CD4-positive, alpha-beta T cell treated with Interleukin-12 subunit alpha and Interleukin-12 subunit beta, for 1 hour (primary cell): ENCODE data around the gene RRP7A.
"Not testable (repeated sequence)": the region's sequence is repeated elsewhere in the genome, so short reads cannot be mapped to it uniquely, and the experiment has no call there.

ENCODE experiments used
- DNase-seq: peaks from one replicate; pipeline ENCODE4 v3.0.0-alpha.2; 2020

The RRP7A gene

GRCh38 chr22:42493393-42493792, 26.2 kb downstream of the RRP7A start:
- DNase-seq = no peak

DNA sequence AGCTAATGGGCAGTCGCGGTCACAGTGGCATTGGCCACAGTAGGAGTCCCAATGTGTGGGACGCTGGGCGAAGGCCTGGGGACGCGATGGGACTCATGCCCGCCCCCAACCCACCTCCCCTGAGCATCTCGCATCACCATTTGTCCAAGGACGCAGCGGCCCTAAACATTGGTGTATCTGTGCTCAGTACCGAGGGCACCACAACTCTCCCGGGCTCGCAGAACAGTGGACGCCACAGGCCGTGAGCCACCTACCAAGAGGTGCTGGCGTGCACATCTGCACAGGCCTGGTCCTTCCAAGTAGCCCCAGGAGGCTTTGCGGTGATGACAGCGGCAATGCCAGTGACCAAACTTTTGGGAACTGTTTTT, 27.3 kb downstream of the RRP7A start:
- DNase-seq = no peak

DNA sequence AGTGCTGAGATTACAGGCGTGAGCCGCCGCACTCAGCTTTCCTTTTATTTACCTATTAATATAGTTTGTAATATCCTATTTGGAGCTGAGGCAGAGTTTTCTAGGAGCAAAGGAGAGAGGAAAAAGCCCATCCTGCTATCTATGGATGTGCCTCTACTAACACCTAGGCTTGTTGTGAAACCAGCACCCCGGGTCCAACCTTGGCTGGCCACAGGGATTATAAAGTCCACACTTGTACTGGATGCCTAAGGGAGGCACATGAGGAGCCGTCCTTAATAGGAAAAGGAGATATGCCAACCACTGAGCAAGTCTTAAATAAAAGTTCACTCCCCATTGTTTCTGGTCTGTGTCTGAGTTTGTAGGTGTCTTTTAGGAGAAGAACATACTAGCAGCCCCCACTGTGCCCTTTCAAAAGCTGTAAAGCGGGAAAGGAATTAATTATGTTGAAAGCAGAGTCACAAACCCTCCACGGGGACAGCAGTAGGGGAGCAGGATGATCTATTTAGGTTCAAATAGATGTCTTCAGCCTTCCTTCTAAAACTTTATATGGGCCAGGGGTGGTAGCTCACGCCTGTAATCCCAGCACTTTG, 29.3 kb downstream of the RRP7A start:
- DNase-seq = no peak

DNA sequence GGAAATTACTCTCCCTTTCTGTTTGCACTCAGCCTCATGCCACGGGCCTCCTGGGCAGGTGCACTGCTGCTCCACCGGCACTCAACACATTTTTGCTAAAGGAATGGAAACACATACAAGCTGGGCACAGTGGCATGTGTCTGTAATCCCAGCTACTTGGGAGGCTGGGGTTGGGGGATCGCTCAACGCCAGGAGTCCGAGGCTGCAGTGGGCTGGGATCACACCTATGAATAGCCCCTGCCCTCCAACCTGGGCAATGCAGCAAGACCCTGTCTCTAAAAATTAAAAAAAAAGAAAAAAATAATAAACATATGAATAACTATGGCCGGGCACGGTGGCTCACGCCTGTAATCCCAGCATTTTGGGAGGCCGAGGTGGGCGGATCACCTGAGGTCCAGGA, 30.6 kb downstream of the RRP7A start:
- no peak for DNase-seq

DNA sequence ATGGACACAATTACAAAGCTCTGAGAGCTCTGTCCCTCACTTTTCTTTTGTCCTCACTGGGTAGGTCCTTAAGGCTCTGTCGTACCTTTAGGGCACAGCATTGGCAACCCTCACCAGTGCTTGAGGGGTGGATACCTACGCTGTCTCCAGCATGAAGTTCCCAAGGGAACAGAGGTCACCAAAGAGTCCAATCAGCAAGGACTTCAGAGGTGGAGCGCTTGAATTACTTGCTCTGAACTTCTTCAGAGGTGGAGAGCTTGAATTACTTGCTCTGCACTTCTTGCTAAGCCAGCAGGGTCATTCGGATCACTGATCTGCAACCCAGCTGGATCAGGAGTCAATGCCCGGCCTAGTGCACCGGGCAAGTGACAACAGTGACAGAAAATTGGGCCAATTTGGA, 35.1 kb downstream of the RRP7A start:
- DNase-seq = no peak

DNA sequence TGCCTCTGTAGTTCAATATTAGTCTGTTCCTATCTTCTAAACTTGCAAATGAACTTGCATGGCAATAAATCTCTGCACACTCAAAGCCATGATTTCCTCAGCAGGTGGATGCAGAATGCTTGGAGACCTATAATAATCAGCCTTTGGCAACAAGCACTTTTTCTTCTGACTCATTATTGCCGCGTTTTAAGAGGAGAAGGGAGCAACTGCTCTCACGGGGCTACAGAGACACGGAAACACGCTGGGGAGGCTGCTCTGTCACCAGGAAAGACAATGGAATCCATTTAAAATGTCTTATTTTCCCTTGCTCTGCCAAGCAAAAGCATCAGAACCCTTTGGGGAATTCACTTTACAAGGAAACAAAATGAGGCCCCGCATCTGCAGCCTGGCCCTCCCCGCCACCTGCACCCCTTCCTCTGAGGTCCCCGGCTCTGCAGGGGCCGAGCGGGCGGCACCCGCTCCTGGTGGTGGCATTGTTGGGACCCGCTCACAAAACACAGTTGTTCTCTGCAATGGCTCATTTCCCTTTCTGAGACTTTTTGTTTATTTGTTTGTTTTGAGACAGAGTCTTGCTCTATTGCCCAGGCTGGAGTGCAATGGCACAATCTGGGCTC, 35.9 kb downstream of the RRP7A start:
- DNase-seq = not testable (repeated sequence)

DNA sequence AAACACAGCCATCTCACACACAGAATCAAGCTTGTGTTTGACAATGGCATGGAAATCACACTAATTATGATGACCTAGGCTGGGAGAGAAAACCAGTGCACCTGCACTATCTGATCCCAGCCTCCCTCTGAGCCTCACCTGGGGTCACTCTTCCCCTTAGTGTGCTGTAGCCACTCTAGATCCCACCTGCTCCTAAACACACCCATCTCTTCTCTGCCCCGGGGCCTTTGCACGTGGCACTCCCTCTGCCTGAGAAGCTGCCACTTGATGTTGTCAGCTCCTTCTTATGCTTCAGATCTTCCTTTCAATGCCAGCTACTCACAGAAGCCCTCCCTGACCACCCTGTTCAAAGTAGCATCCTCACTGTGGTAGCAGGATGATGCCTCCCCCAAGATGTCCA, 44.5 kb downstream of the RRP7A start:
- no peak for DNase-seq

DNA sequence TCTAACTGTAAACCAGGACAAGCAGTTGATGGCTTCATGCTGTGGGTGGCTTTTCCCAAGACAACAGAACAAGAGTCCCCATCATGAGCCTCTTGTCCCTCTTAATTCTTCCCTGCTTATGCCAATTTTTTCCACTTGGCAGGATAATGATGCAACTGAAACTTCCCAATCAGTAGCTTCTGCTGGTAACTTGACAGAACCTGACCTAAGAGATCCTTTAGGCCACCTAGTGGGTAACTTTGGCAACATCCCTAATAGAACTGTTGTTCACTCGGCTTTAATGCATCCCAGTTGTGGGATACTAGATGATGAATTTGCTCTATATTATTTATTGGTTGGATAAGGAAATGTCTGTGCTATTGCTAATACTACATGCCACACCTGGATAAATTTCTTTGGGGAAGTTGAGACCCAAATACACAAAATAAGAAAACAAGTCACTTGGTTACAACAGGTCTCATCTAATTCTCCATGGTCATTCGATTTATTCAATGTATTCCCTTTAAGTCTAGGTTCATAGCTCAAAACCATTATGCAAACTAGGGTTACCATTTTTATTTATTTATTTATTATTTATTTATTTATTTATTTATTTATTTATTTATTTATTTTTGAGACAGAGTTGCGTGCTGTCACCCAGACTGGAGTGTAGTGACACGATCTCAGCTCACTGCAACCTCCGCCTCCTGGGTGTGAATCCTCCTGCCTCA, 46.0 kb downstream of the RRP7A start:
- peak; percentile 42 for DNase-seq

DNA sequence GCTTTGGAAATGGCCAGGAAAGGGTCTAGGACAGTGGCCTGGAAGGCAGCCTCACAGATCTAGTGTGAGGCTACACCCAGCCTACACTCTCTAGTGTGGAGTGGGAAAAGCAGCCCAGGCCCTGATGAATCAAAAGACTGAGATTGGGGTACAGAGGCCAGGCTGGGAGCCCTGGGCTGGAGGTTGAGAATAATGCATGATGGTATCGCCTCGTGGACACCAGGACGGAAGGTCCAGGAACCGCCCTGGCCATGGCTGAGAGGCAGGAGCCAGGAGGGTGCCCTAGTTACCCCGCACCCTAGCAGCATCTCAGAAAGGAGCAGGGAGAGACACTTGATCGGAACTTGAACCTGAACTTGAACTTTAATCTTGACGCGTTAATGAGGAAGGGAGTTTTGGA, 46.9 kb downstream of the RRP7A start:
- DNase-seq = no peak

DNA sequence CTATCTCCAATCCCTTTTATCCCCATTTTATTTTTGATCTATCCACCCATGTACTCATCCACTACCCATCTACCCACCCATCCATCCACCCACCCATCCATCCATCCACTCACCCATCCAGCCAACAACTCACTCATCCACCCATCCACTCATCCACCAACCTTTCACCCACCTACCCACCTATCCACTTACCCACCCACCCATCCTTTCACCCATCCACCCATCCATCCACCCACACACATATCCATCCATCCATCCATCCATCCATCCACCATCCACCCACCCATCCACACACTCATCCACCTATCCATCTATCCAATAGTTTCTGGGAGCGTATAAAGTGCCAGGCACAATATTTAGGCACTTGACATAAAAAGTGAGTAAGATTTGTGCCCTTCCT, 48.2 kb downstream of the RRP7A start:
- DNase-seq = no peak

DNA sequence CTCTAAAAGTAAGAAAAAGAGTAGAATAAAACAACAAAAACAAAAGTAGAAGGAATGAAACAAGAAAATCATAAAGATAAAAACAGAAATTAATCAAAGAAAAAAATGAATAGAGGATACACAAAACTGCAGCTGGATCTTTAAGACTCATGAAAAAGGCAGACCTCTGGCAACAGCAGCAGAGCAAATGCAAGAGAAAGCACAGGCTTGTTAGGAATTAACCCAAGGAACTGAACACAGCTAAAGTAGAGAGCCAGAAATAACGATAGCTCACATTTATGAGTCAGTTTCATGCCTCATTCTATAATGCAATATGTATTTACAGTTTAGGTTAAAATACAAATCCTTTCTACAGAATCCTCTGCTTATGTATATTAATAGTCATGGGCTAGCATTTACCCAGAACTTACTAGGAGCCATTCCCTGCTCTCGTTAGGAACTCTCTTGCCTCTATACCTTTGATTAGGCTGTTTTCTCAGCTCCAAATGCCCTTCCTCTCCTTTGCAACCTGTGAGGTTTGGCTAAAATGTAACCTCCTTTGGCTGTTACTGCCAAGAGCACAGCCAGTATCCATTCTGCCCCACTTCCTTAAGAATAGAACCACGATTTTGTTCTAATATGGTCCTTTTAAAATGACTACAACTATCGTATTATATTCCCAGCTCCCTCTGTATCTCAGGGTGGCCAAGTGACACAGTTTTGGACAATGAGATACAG, 49.1 kb downstream of the RRP7A start:
- DNase-seq = no peak

GRCh38 chr22:42468841-42469240, 50.8 kb downstream of the RRP7A start:
- no peak for DNase-seq

GRCh38 chr22:42462016-42462415, 57.6 kb downstream of the RRP7A start:
- no peak for DNase-seq

GRCh38 chr22:42461511-42461910, 58.1 kb downstream of the RRP7A start:
- DNase-seq = no peak
